ENCODE measurements around the gene CADM2. TPM values are rescaled to one million over a fixed set of nuclear protein-coding genes. Genes with fewer than 3 reads are reported as not detected.

The CADM2 gene
- total RNA-seq, 4 donors from 2014 or later: 9.6 to 16.2 (median 11.5) TPM

DNA sequence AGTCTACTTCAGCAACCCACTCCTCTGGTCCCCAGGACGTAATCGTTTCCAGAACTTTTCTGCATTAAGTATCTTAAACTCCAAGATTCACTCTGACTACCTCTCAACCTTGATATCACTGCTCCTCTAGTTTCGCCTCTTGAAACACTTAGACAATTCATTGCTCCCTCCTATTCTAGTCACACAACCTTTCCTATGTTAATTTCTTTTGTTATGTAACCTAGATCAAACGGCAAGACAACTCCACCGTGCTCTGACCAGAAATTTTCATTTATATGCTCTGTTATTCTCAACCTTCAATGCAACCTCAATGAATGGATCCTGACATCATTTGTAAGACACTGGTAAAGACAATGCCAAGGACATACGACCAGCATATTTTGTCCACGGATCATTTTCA, 71.3 kb downstream of the CADM2 start:
- intact Hi-C loops (cut with DNase I): no loop called here
- no peak for TF ChIP-seq POLR2A (IDR thresholded peaks at IDR 0.05; ENCODE audit: low read depth)
- TF ChIP-seq, protein P1, sequence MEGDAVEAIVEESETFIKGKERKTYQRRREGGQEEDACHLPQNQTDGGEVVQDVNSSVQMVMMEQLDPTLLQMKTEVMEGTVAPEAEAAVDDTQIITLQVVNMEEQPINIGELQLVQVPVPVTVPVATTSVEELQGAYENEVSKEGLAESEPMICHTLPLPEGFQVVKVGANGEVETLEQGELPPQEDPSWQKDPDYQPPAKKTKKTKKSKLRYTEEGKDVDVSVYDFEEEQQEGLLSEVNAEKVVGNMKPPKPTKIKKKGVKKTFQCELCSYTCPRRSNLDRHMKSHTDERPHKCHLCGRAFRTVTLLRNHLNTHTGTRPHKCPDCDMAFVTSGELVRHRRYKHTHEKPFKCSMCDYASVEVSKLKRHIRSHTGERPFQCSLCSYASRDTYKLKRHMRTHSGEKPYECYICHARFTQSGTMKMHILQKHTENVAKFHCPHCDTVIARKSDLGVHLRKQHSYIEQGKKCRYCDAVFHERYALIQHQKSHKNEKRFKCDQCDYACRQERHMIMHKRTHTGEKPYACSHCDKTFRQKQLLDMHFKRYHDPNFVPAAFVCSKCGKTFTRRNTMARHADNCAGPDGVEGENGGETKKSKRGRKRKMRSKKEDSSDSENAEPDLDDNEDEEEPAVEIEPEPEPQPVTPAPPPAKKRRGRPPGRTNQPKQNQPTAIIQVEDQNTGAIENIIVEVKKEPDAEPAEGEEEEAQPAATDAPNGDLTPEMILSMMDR (IDR thresholded peaks at IDR 0.05): no peak
- no peak for TF ChIP-seq EP300 (IDR thresholded peaks at IDR 0.05)
- no peak for TF ChIP-seq POLR2AphosphoS5 (IDR thresholded peaks at IDR 0.05)
- Histone ChIP-seq H3K4me1 (no peaks in the 10 kb centered on the region), H3K4me3 (no peak overlapping the region), H3K9me3 (no peaks in the 10 kb centered on the region), H3K27me3 (no peaks in the 10 kb centered on the region), H3K36me3 (no peaks in the 10 kb centered on the region), H3K27ac (replicated peaks in 1 of 4) (no peak overlapping the region)
- WGBS: 72% methylated on average over 7 of the region's 7 CpGs
- DNase-seq (ENCODE audit: extremely low spot score): no peak

DNA sequence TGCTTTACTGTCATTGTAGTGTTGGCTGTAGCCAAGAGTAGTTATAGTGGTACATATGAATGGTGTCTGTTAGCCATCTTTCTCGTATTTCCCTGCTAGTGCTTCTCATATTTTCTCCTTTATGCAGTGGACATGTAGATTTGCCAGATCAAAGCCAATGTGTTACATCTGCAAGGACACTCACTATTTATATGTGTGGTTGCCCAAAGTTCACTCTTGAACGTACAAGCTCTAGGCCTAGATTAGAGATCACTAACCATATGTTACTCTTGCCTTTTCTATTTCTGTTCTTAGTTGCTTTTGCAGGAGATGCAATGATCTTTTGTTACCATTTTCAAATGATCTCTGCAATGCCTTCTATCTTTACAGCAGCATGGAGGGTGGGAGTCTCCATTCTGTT, 78.4 kb downstream of the CADM2 start:
- H3K4me3 ChIP-seq: no peak overlapping the region
- no peaks in the 10 kb centered on the region for H3K4me1 ChIP-seq
- 73% methylated on average over 2 of the region's 2 CpGs for WGBS
- no peak for DNase-seq (ENCODE audit: extremely low spot score)
- no peaks in the 10 kb centered on the region for H3K9me3 ChIP-seq
- H3K27me3 ChIP-seq: no peaks in the 10 kb centered on the region
- no peak for TF ChIP-seq POLR2AphosphoS5 (IDR thresholded peaks at IDR 0.05)
- no peak for TF ChIP-seq POLR2A (IDR thresholded peaks at IDR 0.05; ENCODE audit: low read depth)
- TF ChIP-seq, protein P1 (IDR thresholded peaks at IDR 0.05): no peak
- no peak for TF ChIP-seq EP300 (IDR thresholded peaks at IDR 0.05)
- H3K27ac ChIP-seq (replicated peaks in 1 of 4): no peak overlapping the region
- intact Hi-C loops (cut with DNase I): no loop called here
- no peaks in the 10 kb centered on the region for H3K36me3 ChIP-seq

DNA sequence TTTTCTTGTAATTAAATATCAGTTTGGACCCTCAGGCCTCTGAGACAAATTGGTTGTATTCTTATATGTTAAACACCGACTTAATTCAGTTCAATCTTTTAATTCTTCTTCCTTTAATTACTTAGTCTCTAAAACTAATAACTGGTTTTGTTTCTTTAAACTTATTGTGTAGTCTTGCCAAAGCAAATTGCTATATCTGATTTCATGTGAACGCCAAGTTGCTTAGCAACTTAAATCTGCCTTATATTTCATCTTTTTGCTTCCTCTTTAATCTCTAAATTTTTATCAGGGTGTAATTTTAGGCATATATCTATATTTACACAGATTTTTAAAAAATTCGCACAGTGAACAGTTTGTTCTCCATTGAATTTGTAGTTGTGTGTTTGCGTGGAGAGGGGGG, 82.2 kb downstream of the CADM2 start:
- no peak overlapping the region for H3K27ac ChIP-seq (replicated peaks in 1 of 4)
- H3K36me3 ChIP-seq: no peaks in the 10 kb centered on the region
- TF ChIP-seq EP300 (IDR thresholded peaks at IDR 0.05) (no peak), POLR2AphosphoS5 (IDR thresholded peaks at IDR 0.05) (no peak), POLR2A (IDR thresholded peaks at IDR 0.05; ENCODE audit: low read depth) (no peak)
- TF ChIP-seq, protein P1 (IDR thresholded peaks at IDR 0.05): no peak
- WGBS: 80% methylated on average over 4 of the region's 4 CpGs
- H3K9me3 ChIP-seq: no peaks in the 10 kb centered on the region
- H3K4me1 ChIP-seq: no peaks in the 10 kb centered on the region
- intact Hi-C loops (cut with DNase I): no loop called here
- no peaks in the 10 kb centered on the region for H3K27me3 ChIP-seq
- H3K4me3 ChIP-seq: no peak overlapping the region
- no peak for DNase-seq (ENCODE audit: extremely low spot score)

DNA sequence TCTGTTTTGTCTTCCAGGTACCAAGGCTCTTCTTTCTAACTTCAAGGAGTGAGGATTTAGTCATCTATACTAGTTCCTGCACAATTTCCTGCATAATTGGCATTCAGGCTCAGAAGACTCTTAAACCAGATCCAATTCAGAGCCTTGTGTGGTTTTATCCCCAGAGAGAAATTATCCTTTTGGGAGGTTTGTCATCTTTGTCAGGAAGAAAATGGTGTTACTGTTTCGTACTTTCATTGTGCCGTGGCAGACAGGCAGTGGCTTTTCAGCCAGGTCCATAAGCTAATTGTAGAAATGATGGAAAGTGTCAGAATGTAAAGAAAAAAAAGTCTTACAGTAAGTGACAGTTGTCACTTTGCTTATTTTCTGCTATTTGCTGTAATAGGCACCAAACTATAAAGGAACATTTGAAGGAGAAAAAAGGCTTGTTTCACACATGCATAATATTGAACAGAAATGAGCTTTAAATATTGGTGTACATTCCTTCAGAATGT, 82.8 kb downstream of the CADM2 start:
- H3K36me3 ChIP-seq: no peaks in the 10 kb centered on the region
- TF ChIP-seq POLR2AphosphoS5 (IDR thresholded peaks at IDR 0.05) (no peak), EP300 (IDR thresholded peaks at IDR 0.05) (no peak), POLR2A (IDR thresholded peaks at IDR 0.05; ENCODE audit: low read depth) (no peak)
- TF ChIP-seq, protein P1 (IDR thresholded peaks at IDR 0.05): no peak
- intact Hi-C loops (cut with DNase I): no loop called here
- no peak overlapping the region for H3K27ac ChIP-seq (replicated peaks in 1 of 4)
- DNase-seq (ENCODE audit: extremely low spot score): no peak
- no peaks in the 10 kb centered on the region for H3K27me3 ChIP-seq
- no peak overlapping the region for H3K4me3 ChIP-seq
- no peaks in the 10 kb centered on the region for H3K9me3 ChIP-seq
- no peaks in the 10 kb centered on the region for H3K4me1 ChIP-seq
- WGBS: 86% methylated on average over 2 of the region's 2 CpGs

DNA sequence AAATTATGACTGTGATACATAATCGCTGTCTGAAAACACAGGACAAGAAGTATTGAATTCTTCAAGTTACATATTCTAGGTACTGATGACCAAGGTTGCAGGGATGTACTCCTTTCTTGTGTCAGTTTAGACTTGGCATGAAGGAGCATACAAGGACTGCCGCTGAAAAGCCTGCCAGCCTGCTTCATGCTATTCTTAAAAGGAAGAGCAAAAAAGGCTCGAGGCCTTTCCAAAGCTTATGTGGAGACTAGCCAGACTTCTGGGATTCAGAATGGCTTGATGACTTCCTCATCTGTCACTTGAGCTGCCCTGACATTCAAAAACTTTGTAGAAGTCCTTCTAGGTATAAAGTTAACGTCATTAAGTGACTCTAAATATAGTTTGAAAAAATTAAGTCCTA, 92.0 kb downstream of the CADM2 start:
- H3K9me3 ChIP-seq: no peaks in the 10 kb centered on the region
- no peaks in the 10 kb centered on the region for H3K27me3 ChIP-seq
- no peak for DNase-seq (ENCODE audit: extremely low spot score)
- H3K36me3 ChIP-seq: no peaks in the 10 kb centered on the region
- no peak overlapping the region for H3K4me3 ChIP-seq
- H3K27ac ChIP-seq (replicated peaks in 1 of 4): no peak overlapping the region
- TF ChIP-seq POLR2A (IDR thresholded peaks at IDR 0.05; ENCODE audit: low read depth) (no peak), EP300 (IDR thresholded peaks at IDR 0.05) (no peak), POLR2AphosphoS5 (IDR thresholded peaks at IDR 0.05) (no peak)
- TF ChIP-seq, protein P1 (IDR thresholded peaks at IDR 0.05): no peak
- WGBS: 73% methylated on average over 4 of the region's 4 CpGs
- H3K4me1 ChIP-seq: peaks cover 0 to 8% (median 4%) of the 10 kb centered on the region in 4 donors
- intact Hi-C loops (cut with DNase I): no loop called here
